ENCODE data around the gene ZFHX3.

ZFHX3 gene

DNA sequence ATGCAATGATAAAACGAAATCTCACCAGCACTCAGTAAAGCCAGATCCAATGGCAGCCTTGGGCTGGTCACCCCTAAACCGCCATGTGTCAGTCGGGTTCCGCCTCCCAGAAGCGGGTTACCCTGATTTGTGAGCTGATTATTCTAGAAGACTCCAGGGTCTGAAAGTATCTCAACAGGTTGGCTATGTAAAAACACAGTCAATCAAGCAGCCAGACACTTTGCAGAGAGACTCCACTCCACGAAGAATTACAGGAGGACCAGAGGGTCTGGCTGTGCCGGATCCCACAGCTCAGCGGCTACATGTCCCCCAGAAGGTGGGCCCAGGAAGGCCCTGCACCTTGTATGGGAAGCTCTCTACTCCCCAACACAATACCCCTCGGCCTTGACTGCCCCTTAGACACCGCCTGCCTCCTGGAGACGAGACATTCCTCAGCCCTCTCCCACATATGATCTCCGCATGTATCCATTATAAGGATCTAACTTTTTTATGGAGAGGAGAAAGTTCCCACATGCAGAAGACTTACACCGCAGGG, 23.3 kb downstream of the ZFHX3 start:
- H3K4me3 ChIP-seq (IDR thresholded peaks at IDR 0.05; ENCODE audit: insufficient read depth, low read depth, low read length), result no peak overlapping the region
- no peaks in the 10 kb centered on the region for H3K27me3 ChIP-seq (ENCODE audit: insufficient read depth, low read depth)
- H3K79me2 ChIP-seq (ENCODE audit: insufficient read depth, low read depth), result no peaks in the 10 kb centered on the region
- H3K4me2 ChIP-seq, result no peak overlapping the region
- no peak overlapping the region for H3K27ac ChIP-seq
- H3K36me3 ChIP-seq (ENCODE audit: insufficient read depth), result no peaks in the 10 kb centered on the region
- TF ChIP-seq, protein P1, sequence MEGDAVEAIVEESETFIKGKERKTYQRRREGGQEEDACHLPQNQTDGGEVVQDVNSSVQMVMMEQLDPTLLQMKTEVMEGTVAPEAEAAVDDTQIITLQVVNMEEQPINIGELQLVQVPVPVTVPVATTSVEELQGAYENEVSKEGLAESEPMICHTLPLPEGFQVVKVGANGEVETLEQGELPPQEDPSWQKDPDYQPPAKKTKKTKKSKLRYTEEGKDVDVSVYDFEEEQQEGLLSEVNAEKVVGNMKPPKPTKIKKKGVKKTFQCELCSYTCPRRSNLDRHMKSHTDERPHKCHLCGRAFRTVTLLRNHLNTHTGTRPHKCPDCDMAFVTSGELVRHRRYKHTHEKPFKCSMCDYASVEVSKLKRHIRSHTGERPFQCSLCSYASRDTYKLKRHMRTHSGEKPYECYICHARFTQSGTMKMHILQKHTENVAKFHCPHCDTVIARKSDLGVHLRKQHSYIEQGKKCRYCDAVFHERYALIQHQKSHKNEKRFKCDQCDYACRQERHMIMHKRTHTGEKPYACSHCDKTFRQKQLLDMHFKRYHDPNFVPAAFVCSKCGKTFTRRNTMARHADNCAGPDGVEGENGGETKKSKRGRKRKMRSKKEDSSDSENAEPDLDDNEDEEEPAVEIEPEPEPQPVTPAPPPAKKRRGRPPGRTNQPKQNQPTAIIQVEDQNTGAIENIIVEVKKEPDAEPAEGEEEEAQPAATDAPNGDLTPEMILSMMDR (conservative IDR thresholded peaks at IDR 0.05; ENCODE audit: low read depth, low read length), result no peak
- no peak overlapping the region for H3K9ac ChIP-seq
- H4K20me1 ChIP-seq (ENCODE audit: insufficient read depth), result no peaks in the 10 kb centered on the region
- no peaks in the 10 kb centered on the region for H3K4me1 ChIP-seq (ENCODE audit: low read depth, poor library complexity, severe bottlenecking)
- no peak overlapping the region for H2AFZ ChIP-seq (ENCODE audit: low read depth)

DNA sequence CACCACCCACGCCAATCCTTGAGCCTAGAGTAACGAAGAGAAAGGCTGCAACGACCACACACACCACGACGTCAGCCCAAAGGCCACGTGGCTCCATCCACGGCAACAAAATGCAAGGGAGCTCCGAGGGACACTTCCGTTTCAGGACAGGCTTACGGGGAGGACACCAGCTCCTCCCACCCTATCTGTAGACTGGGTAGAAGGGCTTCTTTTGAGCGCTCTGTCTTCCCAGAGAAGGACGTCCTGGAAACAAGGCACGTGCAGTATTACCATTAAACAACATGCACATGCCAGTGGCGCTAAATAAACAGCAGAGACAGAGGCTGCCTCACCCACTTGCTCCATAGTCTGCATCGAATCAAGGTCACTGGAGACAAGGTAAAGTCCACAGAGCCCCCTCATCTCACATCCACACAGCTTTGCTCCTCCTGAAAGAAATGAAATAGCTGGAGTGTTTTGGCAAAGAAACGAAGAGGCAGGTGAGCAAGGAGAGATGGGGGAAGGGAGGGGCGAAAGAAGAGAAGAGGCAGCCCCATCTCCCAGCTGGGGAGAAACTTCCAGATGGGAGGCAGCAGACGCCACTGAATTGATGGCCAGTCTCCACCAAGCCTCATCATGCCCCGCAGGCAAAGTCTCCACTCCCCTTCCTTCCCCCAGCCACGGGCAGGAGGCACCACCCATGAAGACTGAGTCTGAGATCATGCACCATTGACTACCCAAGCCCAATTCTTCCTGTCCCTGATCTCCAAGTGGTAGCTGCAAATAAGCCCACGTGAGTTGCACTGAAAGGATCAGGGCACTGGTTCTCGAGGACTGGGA, 24.0 kb downstream of the ZFHX3 start:
- H3K4me2 ChIP-seq, result no peak overlapping the region

DNA sequence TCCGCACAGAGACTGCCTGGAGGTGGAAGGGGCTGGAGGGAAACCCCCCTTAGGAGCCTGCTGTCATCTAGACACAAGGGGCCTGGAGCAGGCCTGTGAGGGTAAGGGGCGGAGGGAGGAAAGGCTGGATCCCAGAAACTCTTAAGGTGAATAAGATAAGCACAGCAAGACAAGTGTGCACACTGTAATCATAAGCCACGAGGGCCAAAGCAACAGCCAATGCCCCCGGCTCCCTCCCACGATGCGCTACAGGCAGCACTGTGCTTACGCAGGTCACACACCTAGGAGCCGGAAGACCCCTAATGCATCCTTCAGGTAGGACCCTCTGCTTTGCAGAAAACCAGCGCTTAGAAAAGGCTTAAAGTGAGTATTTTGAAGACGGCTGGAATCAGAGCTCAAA, 24.6 kb downstream of the ZFHX3 start:
- Histone ChIP-seq H2AFZ (ENCODE audit: low read depth) (no peak overlapping the region), H4K20me1 (ENCODE audit: insufficient read depth) (no peaks in the 10 kb centered on the region), H3K27me3 (ENCODE audit: insufficient read depth, low read depth) (no peaks in the 10 kb centered on the region), H3K4me1 (ENCODE audit: low read depth, poor library complexity, severe bottlenecking) (no peaks in the 10 kb centered on the region), H3K4me2 (no peak overlapping the region), H3K36me3 (ENCODE audit: insufficient read depth) (no peaks in the 10 kb centered on the region), H3K27ac (no peak overlapping the region), H3K4me3 (IDR thresholded peaks at IDR 0.05; ENCODE audit: insufficient read depth, low read depth, low read length) (no peak overlapping the region), H3K9ac (no peak overlapping the region), H3K79me2 (ENCODE audit: insufficient read depth, low read depth) (no peaks in the 10 kb centered on the region)
- TF ChIP-seq, protein P1 (conservative IDR thresholded peaks at IDR 0.05; ENCODE audit: low read depth, low read length), result no peak

More for the DNA sequence above, 24.0 kb downstream of the ZFHX3 start:
- no peak overlapping the region for H3K9ac ChIP-seq
- H2AFZ ChIP-seq (ENCODE audit: low read depth), result no peak overlapping the region
- H3K27ac ChIP-seq, result no peak overlapping the region
- no peaks in the 10 kb centered on the region for H3K36me3 ChIP-seq (ENCODE audit: insufficient read depth)
- no peak overlapping the region for H3K4me3 ChIP-seq (IDR thresholded peaks at IDR 0.05; ENCODE audit: insufficient read depth, low read depth, low read length)
- H3K79me2 ChIP-seq (ENCODE audit: insufficient read depth, low read depth), result no peaks in the 10 kb centered on the region
- H4K20me1 ChIP-seq (ENCODE audit: insufficient read depth), result no peaks in the 10 kb centered on the region
- H3K4me1 ChIP-seq (ENCODE audit: low read depth, poor library complexity, severe bottlenecking), result no peaks in the 10 kb centered on the region
- TF ChIP-seq, protein P1 (conservative IDR thresholded peaks at IDR 0.05; ENCODE audit: low read depth, low read length), result no peak
- H3K27me3 ChIP-seq (ENCODE audit: insufficient read depth, low read depth), result no peaks in the 10 kb centered on the region

DNA sequence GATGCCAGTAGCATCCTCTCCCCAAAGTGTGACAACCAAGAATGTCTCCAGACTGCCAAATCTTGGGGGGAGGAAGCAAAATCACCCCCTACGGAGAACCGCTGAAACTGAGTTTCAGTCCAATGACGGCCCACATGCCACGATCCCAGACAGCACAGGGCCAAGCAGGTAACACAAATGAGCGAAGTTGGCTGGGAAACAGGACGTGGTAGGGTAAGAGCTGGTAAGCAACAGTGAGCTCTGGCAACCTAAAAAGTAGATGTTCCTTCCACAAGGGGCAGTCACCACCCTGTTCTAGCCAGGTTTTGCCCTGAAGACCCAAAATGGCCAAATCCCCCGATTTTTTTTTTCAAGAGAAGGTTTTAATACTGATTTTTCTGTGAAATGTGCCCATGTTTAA, 25.4 kb downstream of the ZFHX3 start:
- TF ChIP-seq, protein P1 (conservative IDR thresholded peaks at IDR 0.05; ENCODE audit: low read depth, low read length), result no peak
- Histone ChIP-seq H3K79me2 (ENCODE audit: insufficient read depth, low read depth) (no peaks in the 10 kb centered on the region), H3K36me3 (ENCODE audit: insufficient read depth) (no peaks in the 10 kb centered on the region), H2AFZ (ENCODE audit: low read depth) (no peak overlapping the region), H3K9ac (no peak overlapping the region), H4K20me1 (ENCODE audit: insufficient read depth) (no peaks in the 10 kb centered on the region), H3K27ac (no peak overlapping the region), H3K27me3 (ENCODE audit: insufficient read depth, low read depth) (no peaks in the 10 kb centered on the region), H3K4me3 (IDR thresholded peaks at IDR 0.05; ENCODE audit: insufficient read depth, low read depth, low read length) (no peak overlapping the region), H3K4me1 (ENCODE audit: low read depth, poor library complexity, severe bottlenecking) (no peaks in the 10 kb centered on the region), H3K4me2 (no peak overlapping the region)
